HepG2 (cell line): ENCODE measurements around the gene DRAXIN. TPM values are rescaled to one million over a fixed set of nuclear protein-coding genes. Genes with fewer than 3 reads are reported as not detected.
A peak's percentile ranks its signal among the peaks of the same experiment; 100 is the strongest.

Source experiments
- DMTF1 ChIP-seq: sonication (generic); formaldehyde crosslinking; IDR thresholded peaks from 2 replicates; pipeline ENCODE4 v1.4.0; 2020; ENCODE audit warnings: mild to moderate bottlenecking, missing genetic modification reagents
- HDAC1 ChIP-seq: sonication (generic); formaldehyde crosslinking; IDR thresholded peaks from 2 replicates; pipeline ENCODE4 v1.5.1; 2020; ENCODE audit warnings: mild to moderate bottlenecking, missing genetic modification reagents
- HDAC6 ChIP-seq: fragments of 200-600 bp; sonication (generic); IDR thresholded peaks from 2 replicates; pipeline ENCODE4 v1.7.0; 2017; ENCODE audit warnings: mild to moderate bottlenecking, antibody characterized with exemption, low read length, low read depth
- POLR2A ChIP-seq, 2 experiments: IDR thresholded peaks; 2 replicates each; pipeline ENCODE4 v1.6.1; 2011; ENCODE audit warnings: low read depth in 2 of 2, low read length in 2 of 2, mild to moderate bottlenecking in 1 of 2, moderate library complexity in 1 of 2; ENCODE audit not compliant: insufficient read depth in 1 of 2
- SAP130 ChIP-seq: IDR thresholded peaks from 2 replicates; pipeline ENCODE4 v1.6.1; 2016; ENCODE audit warnings: low read depth
- UBTF ChIP-seq: sonication (generic); formaldehyde crosslinking; IDR thresholded peaks from 2 replicates; pipeline ENCODE4 v1.4.0; 2020; ENCODE audit warnings: mild to moderate bottlenecking, missing genetic modification reagents
- ZFP36L2 ChIP-seq: sonication (generic); formaldehyde crosslinking; IDR thresholded peaks from 2 replicates; pipeline ENCODE4 v1.4.0; 2020; ENCODE audit warnings: missing genetic modification reagents
- ZFX ChIP-seq: sonication (generic); formaldehyde crosslinking; IDR thresholded peaks from 2 replicates; pipeline ENCODE4 v1.4.0; 2020; ENCODE audit warnings: mild to moderate bottlenecking, low read depth, missing genetic modification reagents, moderate library complexity
- ZNF431 ChIP-seq: sonication (generic); formaldehyde crosslinking; IDR thresholded peaks from 2 replicates; pipeline ENCODE4 v1.9.0; 2022; ENCODE audit warnings: missing genetic modification reagents, low read depth, mild to moderate bottlenecking, borderline replicate concordance
- ZNF547 ChIP-seq: sonication (generic); formaldehyde crosslinking; IDR thresholded peaks from 2 replicates; pipeline ENCODE4 v1.5.1; 2020; ENCODE audit warnings: mild to moderate bottlenecking, missing genetic modification reagents
- polyA plus RNA-seq, 8 experiments: library from polyadenylated mRNA; depleted of rRNA in 3 of 8; stranded (reverse) in 7 of 8; unstranded in 1 of 8; fragments of >200 nt; fragmentation: Illumina TruSeq in 4 of 8; extraction: Trizol in 4 of 8; gene quantifications; 2 replicates each; pipeline versions ENCODE4 v1.2.1 to v1.2.3, GENCODE V29; 2011 to 2016; ENCODE audit warnings: low read depth in 4 of 8, missing spikeins in 1 of 8, mixed read lengths in 1 of 8; ENCODE audit not compliant: insufficient read depth in 1 of 8
- total RNA-seq, 5 experiments: library from RNA; depleted of rRNA; stranded (reverse); fragments of >200 nt; fragmentation: Illumina TruSeq; extraction: Trizol; gene quantifications; 2 replicates each; pipeline ENCODE4 v1.2.3, GENCODE V29; 2016; ENCODE audit warnings: low read depth in 1 of 5

The DRAXIN gene
- total and polyA plus RNA-seq, 2 of the 13 experiments (the other 11 are each of a cell fraction or from before 2014, with no cell fraction given), result 0.02 TPM; not detected in 1

- peak; percentile 79; the same call in 1 of the 2 replicates for TF ChIP-seq UBTF
- peak; percentile 69 for TF ChIP-seq SAP130
- 0 out of 2 replicates have a peak, but pooled peaks have one; percentile 41 for TF ChIP-seq ZNF547 (CRISPR knock-in tag)
- no peak for TF ChIP-seq DMTF1 (CRISPR knock-in tag)
- no peak for TF ChIP-seq ZNF431 (CRISPR knock-in tag)
- TF ChIP-seq ZFX, result peak; percentile 50
- no peak for TF ChIP-seq ZFP36L2
- peak; percentile 51 to 86; a peak in 3 of 4 replicates for TF ChIP-seq POLR2A (IDR thresholded peaks at IDR 0.05; ENCODE audit: insufficient read depth in 1 of 2, low read depth in 2 of 2, low read length in 2 of 2)
- peak; percentile 31; the same call in 1 of the 2 replicates for TF ChIP-seq HDAC1 (CRISPR knock-in tag)
- no peak for TF ChIP-seq HDAC6
Observed at GRCh38 chr1:11654137-11654938, 37.2 kb upstream of the DRAXIN start, which contains the start of the genes FBXO2 and FBXO44 (continued).
